Fibroblast of lung (primary cell): ENCODE measurements around the gene TLE1.

Experiments used
- CTCF ChIP-seq, 2 donors: IDR thresholded peaks in 1 of 2; conservative IDR thresholded peaks in 1 of 2; 1 replicate in 1 of 2; 2 replicates in 1 of 2; pipeline ENCODE4 v1.5.1; 2011 to 2012; ENCODE audit warnings: low read length in 2 of 2, control low read depth in 1 of 2, inconsistent platforms in 1 of 2, low read depth in 1 of 2, mild to moderate bottlenecking in 1 of 2
- EZH2 ChIP-seq: IDR thresholded peaks from 2 replicates; pipeline ENCODE4 v1.5.1; 2012; ENCODE audit warnings: low read length, control low read depth, mild to moderate bottlenecking; ENCODE audit errors: missing control alignments

- no peak for TF ChIP-seq CTCF (conservative IDR thresholded peaks at IDR 0.05 in 1 of 2, IDR thresholded peaks at IDR 0.05 in 1 of 2; ENCODE audit: low read depth in 1 of 2, low read length in 2 of 2)
- TF ChIP-seq EZH2, result no peak
Observed at GRCh38 chr9:81574405-81574804, 114.9 kb downstream of the TLE1 start.
